SK-N-SH (cell line): ENCODE measurements around the gene AGBL5. TPM values are rescaled to one million over a fixed set of nuclear protein-coding genes. Genes with fewer than 3 reads are reported as not detected.
"Not testable (repeated sequence)": the region's sequence is repeated elsewhere in the genome, so short reads cannot be mapped to it uniquely, and the experiment has no call there.

Experiments used
- CTCF ChIA-PET: fragments of 300-600, 350-600 bp; formaldehyde crosslinking; extraction: SDS; loops from one replicate; lab custom pipeline; 2021; lab: Yijun Ruan, JAX
- POLR2A ChIA-PET: fragments of 350-600 bp; sonication (Branson Sonifier 250); formaldehyde crosslinking; extraction: SDS; loops from one replicate; lab custom pipeline; 2020; ENCODE audit warnings: antibody characterized with exemption, inconsistent platforms; lab: Yijun Ruan, JAX
- DNase-seq: peaks from one replicate; pipeline ENCODE4 v3.0.0; 2012
- H2AFZ ChIP-seq: fragments of 200-600 bp; sonication (generic); 2 replicates; pipeline ENCODE4 v1.8.1; 2016; ENCODE audit warnings: antibody characterized with exemption, mild to moderate bottlenecking, low read depth
- H3F3A ChIP-seq: fragments of 200-600 bp; sonication (generic); replicated peaks from 2 replicates; pipeline ENCODE3; 2016; ENCODE audit warnings: antibody characterized with exemption, mild to moderate bottlenecking; ENCODE audit not compliant: insufficient read depth
- H3K27ac ChIP-seq, 2 experiments: fragments of 200-500 bp in 1 of 2; fragments of 200-600 bp in 1 of 2; sonication (Bioruptor generic) in 1 of 2; sonication (generic), shearing (Covaris generic) in 1 of 2; 2 replicates each; pipeline versions ENCODE4 v1.5.1 to v1.6.1; 2014 to 2016; ENCODE audit warnings: low read depth in 2 of 2, inconsistent platforms in 1 of 2, low read length in 1 of 2, mild to moderate bottlenecking in 1 of 2, mixed read lengths in 1 of 2
- H3K27me3 ChIP-seq: fragments of 200-600 bp; sonication (generic), shearing (Covaris generic); 2 replicates; pipeline ENCODE4 v1.6.1; 2016; ENCODE audit warnings: mixed run types; ENCODE audit not compliant: insufficient read depth
- H3K36me3 ChIP-seq, 2 experiments: fragments of 200-500 bp in 1 of 2; fragments of 200-600 bp in 1 of 2; sonication (Bioruptor generic) in 1 of 2; sonication (generic) in 1 of 2; replicated peaks in 1 of 2; 2 replicates each; pipeline versions ENCODE3 to v1.5.1; 2014 to 2016; ENCODE audit warnings: low read length in 1 of 2, mild to moderate bottlenecking in 1 of 2; ENCODE audit not compliant: insufficient read depth in 2 of 2, control insufficient read depth in 1 of 2
- H3K4me1 ChIP-seq, 2 experiments: fragments of 200-500 bp in 1 of 2; fragments of 200-600 bp in 1 of 2; sonication (Bioruptor generic) in 1 of 2; sonication (generic), shearing (Covaris generic) in 1 of 2; 2 replicates each; pipeline versions ENCODE4 v1.5.1 to v1.6.1; 2014 to 2016; ENCODE audit warnings: low read depth in 1 of 2, low read length in 1 of 2, mixed run types in 1 of 2; ENCODE audit not compliant: insufficient read depth in 2 of 2, control insufficient read depth in 1 of 2
- H3K4me2 ChIP-seq: fragments of 200-600 bp; sonication (generic), shearing (Covaris generic); 2 replicates; pipeline ENCODE4 v1.6.1; 2017; ENCODE audit warnings: mixed run types
- H3K4me3 ChIP-seq, 2 experiments: fragments of 200-500 bp in 1 of 2; fragments of 200-600 bp in 1 of 2; sonication (Bioruptor generic) in 1 of 2; sonication (generic), shearing (Covaris generic) in 1 of 2; 2 replicates each; pipeline versions ENCODE4 v1.5.1 to v1.8.1; 2014 to 2016; ENCODE audit warnings: low read depth in 2 of 2, inconsistent platforms in 1 of 2, low read length in 1 of 2, mild to moderate bottlenecking in 1 of 2, mixed read lengths in 1 of 2, moderate library complexity in 1 of 2
- H3K79me2 ChIP-seq: fragments of 200-600 bp; sonication (generic); 2 replicates; pipeline ENCODE4 v1.8.1; 2017; ENCODE audit warnings: mild to moderate bottlenecking; ENCODE audit not compliant: insufficient read depth
- H3K9ac ChIP-seq: fragments of 200-600 bp; sonication (generic); 2 replicates; pipeline ENCODE4 v1.6.1; 2017; ENCODE audit warnings: mixed run types
- H3K9me2 ChIP-seq: fragments of 200-600 bp; sonication (generic); 2 replicates; pipeline ENCODE4 v1.6.1; 2017; ENCODE audit warnings: mixed run types
- H3K9me3 ChIP-seq: fragments of 200-600 bp; sonication (generic); 2 replicates; pipeline ENCODE4 v1.6.1; 2017; ENCODE audit warnings: mixed run types, mild to moderate bottlenecking, moderate library complexity
- H4K20me1 ChIP-seq: fragments of 200-600 bp; sonication (generic); 2 replicates; pipeline ENCODE4 v1.6.1; 2017; ENCODE audit warnings: mild to moderate bottlenecking, mixed run types; ENCODE audit not compliant: insufficient read depth
- CHD2 ChIP-seq: fragments of 150-350 bp; IDR thresholded peaks from 2 replicates; pipeline ENCODE4 v1.6.1; 2018; ENCODE audit warnings: low read length; ENCODE audit not compliant: partially characterized antibody
- GABPA ChIP-seq: IDR thresholded peaks from 2 replicates; pipeline ENCODE4 v1.4.0; 2012; ENCODE audit warnings: low read depth, mild to moderate bottlenecking
- GATA2 ChIP-seq: sonication (generic); formaldehyde crosslinking; IDR thresholded peaks from 2 replicates; pipeline ENCODE4 v1.5.0; 2020; ENCODE audit warnings: mild to moderate bottlenecking, missing genetic modification reagents
- MXI1 ChIP-seq: IDR thresholded peaks from 2 replicates; pipeline ENCODE4 v1.6.1; 2012; ENCODE audit warnings: mild to moderate bottlenecking, low read depth, low read length, improper control_type of control experiment
- NRF1 ChIP-seq: IDR thresholded peaks from 2 replicates; pipeline ENCODE4 v1.6.1; 2012; ENCODE audit warnings: low read depth, mild to moderate bottlenecking, low read length
- SMC3 ChIP-seq: IDR thresholded peaks from 2 replicates; pipeline ENCODE4 v1.6.1; 2012; ENCODE audit warnings: low read depth, low read length, improper control_type of control experiment
- TAF1 ChIP-seq: IDR thresholded peaks from 2 replicates; pipeline ENCODE4 v1.6.1; 2012; ENCODE audit warnings: low read depth, mild to moderate bottlenecking, low read length, moderate library complexity, borderline replicate concordance
- WGBS: methylation state at CpG from one replicate; pipeline ENCODE4 v1.1.6; 2017; ENCODE audit warnings: low lambda C conversion rate; 5-methylcytosine and 5-hydroxymethylcytosine counted together
- polyA plus RNA-seq, 3 experiments: library from polyadenylated mRNA; depleted of rRNA; stranded (reverse); fragments of >200 nt; gene quantifications; 2 replicates each; pipeline ENCODE4 v1.2.3, GENCODE V29; 2012
- TF ChIP-seq, protein P1 (sequence below): IDR thresholded peaks from 2 replicates; pipeline ENCODE4 v1.4.0; 2012; ENCODE audit warnings: low read depth, borderline replicate concordance

Gene AGBL5
- polyA plus RNA-seq, 1 of the 3 experiments (the other 2 are of a cell fraction) = 45.5 TPM

GRCh38 chr2:27117995-27118524 is 66.6 kb downstream of the AGBL5 start (continued):
- TF ChIP-seq, protein P1, sequence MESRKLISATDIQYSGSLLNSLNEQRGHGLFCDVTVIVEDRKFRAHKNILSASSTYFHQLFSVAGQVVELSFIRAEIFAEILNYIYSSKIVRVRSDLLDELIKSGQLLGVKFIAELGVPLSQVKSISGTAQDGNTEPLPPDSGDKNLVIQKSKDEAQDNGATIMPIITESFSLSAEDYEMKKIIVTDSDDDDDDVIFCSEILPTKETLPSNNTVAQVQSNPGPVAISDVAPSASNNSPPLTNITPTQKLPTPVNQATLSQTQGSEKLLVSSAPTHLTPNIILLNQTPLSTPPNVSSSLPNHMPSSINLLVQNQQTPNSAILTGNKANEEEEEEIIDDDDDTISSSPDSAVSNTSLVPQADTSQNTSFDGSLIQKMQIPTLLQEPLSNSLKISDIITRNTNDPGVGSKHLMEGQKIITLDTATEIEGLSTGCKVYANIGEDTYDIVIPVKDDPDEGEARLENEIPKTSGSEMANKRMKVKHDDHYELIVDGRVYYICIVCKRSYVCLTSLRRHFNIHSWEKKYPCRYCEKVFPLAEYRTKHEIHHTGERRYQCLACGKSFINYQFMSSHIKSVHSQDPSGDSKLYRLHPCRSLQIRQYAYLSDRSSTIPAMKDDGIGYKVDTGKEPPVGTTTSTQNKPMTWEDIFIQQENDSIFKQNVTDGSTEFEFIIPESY = no peak
- no peak for TF ChIP-seq NRF1

GRCh38 chr2:27118525-27119329 is 67.3 kb downstream of the AGBL5 start, which contains the start of gene CGREF1:
Gene CGREF1 (minus strand): TSS chr2:27119128. CDS start chr2:27104366, 14,762 bp downstream.
- Histone ChIP-seq H3K9me3 (no peaks in the 10 kb centered on the region), H3K9ac (no peak within 1 kb of the TSS), H3K36me3 (no peaks in the 10 kb centered on the region), H4K20me1 (no peaks in the 10 kb centered on the region), H3K27ac (peak within 1 kb of the TSS in 1 of 2 experiments; percentile 48; a peak in 1 of 4 replicates), H3K79me2 (no peaks in the 10 kb centered on the region), H3K27me3 (no peaks in the 10 kb centered on the region), H2AFZ (peak within 1 kb of the TSS; percentile 59; the same call in 1 of the 2 replicates), H3K4me2 (peak within 1 kb of the TSS; percentile 80), H3F3A (peaks cover 3% of the 10 kb centered on the region), H3K4me1 (peaks cover 0 to 15% of the 10 kb centered on the region in 2 experiments; a peak in 1 of 4 replicates), H3K9me2 (no peaks in the 10 kb centered on the region), H3K4me3 (peak within 1 kb of the TSS; percentile 60 to 70)
- WGBS = 10% methylated on average over 46 of the region's 84 CpGs
- DNase-seq = peak; percentile 95
- TF ChIP-seq SMC3 (no peak), CHD2 (peak; percentile 45), GABPA (no peak), MXI1 (peak; percentile 91; the same call in 1 of the 2 replicates), TAF1 (no peak), NRF1 (peak; percentile 76), GATA2 (CRISPR knock-in tag) (no peak)
- ChIA-PET CTCF (interaction anchor here (0.6 to 3.6 kb wide), 9 partner anchors 10 to 161 kb away, joined by 3 to 13 read pairs (median 4); no protein-coding TSS in a partner anchor), POLR2A (interaction anchor here (0.5 to 0.9 kb wide), 6 partner anchors 13 to 1086 kb away, joined by 3 to 5 read pairs (median 3); no protein-coding TSS in a partner anchor)

DNA sequence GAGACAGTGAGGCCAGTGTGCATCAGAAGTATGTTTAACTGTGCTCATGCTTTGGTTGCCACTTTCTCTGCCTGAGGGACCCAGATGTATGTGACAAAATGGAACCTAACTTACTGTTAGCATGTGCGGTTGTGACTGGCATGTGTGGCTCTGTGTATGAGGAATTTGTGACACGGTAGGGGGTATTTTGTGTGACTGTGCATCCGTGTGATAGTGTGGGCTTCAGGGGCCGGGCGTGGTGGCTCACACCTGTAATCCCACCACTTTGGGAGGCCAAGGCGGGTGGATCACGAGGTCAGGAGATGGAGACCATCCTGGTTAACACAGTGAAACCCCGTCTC is 67.8 kb downstream of the AGBL5 start:
- H3K36me3 ChIP-seq, H3K27me3 ChIP-seq, H3K27ac ChIP-seq, H3K79me2 ChIP-seq, DNase-seq, H3K9ac ChIP-seq, POLR2A ChIA-PET, H3K9me3 ChIP-seq, H3K9me2 ChIP-seq, H3F3A ChIP-seq, H4K20me1 ChIP-seq: not testable (repeated sequence)
- H2AFZ ChIP-seq = peak overlapping the region; percentile 56; the same call in 1 of the 2 replicates
- WGBS = 86% methylated on average over 8 of the region's 8 CpGs
- H3K4me3 ChIP-seq = peak overlapping the region; percentile 60 to 70
- peak overlapping the region; percentile 80 for H3K4me2 ChIP-seq
- peaks cover 0 to 21% of the 10 kb centered on the region in 2 experiments; a peak in 1 of 4 replicates for H3K4me1 ChIP-seq
- CTCF ChIA-PET = interaction anchor here (0.6 to 3.6 kb wide), 6 partner anchors 11 to 72 kb away, joined by 3 to 13 read pairs (median 4); no protein-coding TSS in a partner anchor

Other genes starting within 250 kb of the AGBL5 start
- 0.79 and 1.8 TPM in 2 replicates for gene DPYSL5, start 203.5 kb upstream of the AGBL5 start, polyA plus RNA-seq (2012; rRNA removed)
- gene MAPRE3, start 81.0 kb upstream of the AGBL5 start, polyA plus RNA-seq (2012; rRNA removed) = 20.2 and 24.4 TPM in 2 replicates
- gene TMEM214, start 18.7 kb upstream of the AGBL5 start, polyA plus RNA-seq (2012; rRNA removed) = 69.4 and 80.2 TPM in 2 replicates
- gene OST4, start 20.0 kb downstream of the AGBL5 start, polyA plus RNA-seq (2012; rRNA removed) = 876 and 1,851 TPM in 2 replicates
- gene EMILIN1, start 26.9 kb downstream of the AGBL5 start, polyA plus RNA-seq (2012; rRNA removed) = 184 and 286 TPM in 2 replicates
- 6.5 and 10.3 TPM in 2 replicates for gene KHK, start 35.1 kb downstream of the AGBL5 start, polyA plus RNA-seq (2012; rRNA removed)
- gene CGREF1, start 67.5 kb downstream of the AGBL5 start, polyA plus RNA-seq (2012; rRNA removed) = 17.1 and 18.3 TPM in 2 replicates
- gene ABHD1, start 72.1 kb downstream of the AGBL5 start, polyA plus RNA-seq (2012; rRNA removed) = 3.3 and 4.1 TPM in 2 replicates
- 47.9 and 51.3 TPM in 2 replicates for gene PREB, start 83.0 kb downstream of the AGBL5 start, polyA plus RNA-seq (2012; rRNA removed)
- not detected in 2 replicates for gene PRR30, start 87.7 kb downstream of the AGBL5 start, polyA plus RNA-seq (2012; rRNA removed)
- not detected in 2 replicates for gene TCF23, start 97.3 kb downstream of the AGBL5 start, polyA plus RNA-seq (2012; rRNA removed)
- gene ATRAID, start 160.4 kb downstream of the AGBL5 start, polyA plus RNA-seq (2012; rRNA removed) = 289 and 366 TPM in 2 replicates
- 75.7 and 85.0 TPM in 2 replicates for gene SLC5A6, start 160.6 kb downstream of the AGBL5 start, polyA plus RNA-seq (2012; rRNA removed)
- 29.3 and 47.6 TPM in 2 replicates for gene CAD, start 165.7 kb downstream of the AGBL5 start, polyA plus RNA-seq (2012; rRNA removed)
- gene SLC30A3, start 211.4 kb downstream of the AGBL5 start, polyA plus RNA-seq (2012; rRNA removed) = 0.68 and 1.1 TPM in 2 replicates
- gene DNAJC5G, start 223.8 kb downstream of the AGBL5 start, polyA plus RNA-seq (2012; rRNA removed) = 0.18 TPM in 1 of 2 replicates, not detected in the other
- 0.28 and 0.36 TPM in 2 replicates for gene TRIM54, start 230.8 kb downstream of the AGBL5 start, polyA plus RNA-seq (2012; rRNA removed)